Adrenal gland (tissue), 5 donors: ENCODE results near the gene ODAD4.

Experiments
- POLR2A ChIP-seq, 2 donors: fragments of 450-650 bp; IDR thresholded peaks; one replicate each; pipeline ENCODE4 v1.6.1; 2017; ENCODE audit warnings: antibody characterized with exemption in 2 of 2, mild to moderate bottlenecking in 2 of 2, moderate library complexity in 1 of 2
- TF ChIP-seq, protein P1 (sequence below), 6 experiments: fragments of 450-650 bp in 4 of 6; fragments of 200-600 bp in 2 of 6; sonication (generic) in 1 of 6; IDR thresholded peaks; 1 replicate in 5 of 6; 2 replicates in 1 of 6; pipeline versions ENCODE4 v1.5.1 to v1.8.0; 2016 to 2021; ENCODE audit warnings: antibody characterized with exemption in 6 of 6, mild to moderate bottlenecking in 2 of 6, moderate library complexity in 1 of 6
- donor health status: DM: no; HTN: no; CAD: no.

DNA sequence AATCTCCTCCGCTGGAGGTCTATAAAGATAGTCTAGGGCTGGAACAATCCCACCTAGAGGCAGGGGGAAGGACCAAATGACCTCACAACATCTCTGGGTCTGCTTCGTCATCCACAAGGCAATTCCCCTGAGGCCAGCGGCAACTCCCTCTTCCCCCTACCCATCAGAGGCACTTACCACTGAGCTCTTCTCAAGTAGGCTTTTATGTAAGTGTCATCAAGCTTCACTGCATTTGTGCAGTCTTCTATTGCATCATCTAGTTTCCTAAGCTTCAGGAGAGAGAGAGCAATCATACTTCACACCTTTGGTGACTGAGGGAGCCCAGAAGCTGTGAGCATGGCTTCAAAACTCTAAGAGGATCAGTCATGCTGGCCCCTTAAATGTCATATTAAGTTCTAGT lies 57.2 kb downstream of the ODAD4 start:
- no peak for TF ChIP-seq POLR2A (IDR thresholded peaks at IDR 0.05)
- TF ChIP-seq, protein P1, sequence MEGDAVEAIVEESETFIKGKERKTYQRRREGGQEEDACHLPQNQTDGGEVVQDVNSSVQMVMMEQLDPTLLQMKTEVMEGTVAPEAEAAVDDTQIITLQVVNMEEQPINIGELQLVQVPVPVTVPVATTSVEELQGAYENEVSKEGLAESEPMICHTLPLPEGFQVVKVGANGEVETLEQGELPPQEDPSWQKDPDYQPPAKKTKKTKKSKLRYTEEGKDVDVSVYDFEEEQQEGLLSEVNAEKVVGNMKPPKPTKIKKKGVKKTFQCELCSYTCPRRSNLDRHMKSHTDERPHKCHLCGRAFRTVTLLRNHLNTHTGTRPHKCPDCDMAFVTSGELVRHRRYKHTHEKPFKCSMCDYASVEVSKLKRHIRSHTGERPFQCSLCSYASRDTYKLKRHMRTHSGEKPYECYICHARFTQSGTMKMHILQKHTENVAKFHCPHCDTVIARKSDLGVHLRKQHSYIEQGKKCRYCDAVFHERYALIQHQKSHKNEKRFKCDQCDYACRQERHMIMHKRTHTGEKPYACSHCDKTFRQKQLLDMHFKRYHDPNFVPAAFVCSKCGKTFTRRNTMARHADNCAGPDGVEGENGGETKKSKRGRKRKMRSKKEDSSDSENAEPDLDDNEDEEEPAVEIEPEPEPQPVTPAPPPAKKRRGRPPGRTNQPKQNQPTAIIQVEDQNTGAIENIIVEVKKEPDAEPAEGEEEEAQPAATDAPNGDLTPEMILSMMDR (IDR thresholded peaks at IDR 0.05), result no peak
